ENCODE results near the gene OR4C12. TPM values are rescaled to one million over a fixed set of nuclear protein-coding genes. Genes with fewer than 3 reads are reported as not detected.
"Not testable (repeated sequence)": the region's sequence is repeated elsewhere in the genome, so short reads cannot be mapped to it uniquely, and the experiment has no call there.

Gene OR4C12
- polyA plus RNA-seq (2012; ENCODE audit: insufficient read depth, insufficient read length, low read depth), result not detected

- not testable (repeated sequence) for H3K27me3 ChIP-seq; H3K9me3 ChIP-seq; H3K4me3 ChIP-seq (ENCODE audit: low read depth, low read length); H3K4me1 ChIP-seq; DNase-seq; H3K36me3 ChIP-seq
Measured at GRCh38 chr11:49982435-49982834, at the start of gene OR4C12. OR4C12 (minus strand) TSS chr11:49982535; CDS start chr11:49982501, 34 bp downstream.

- Histone ChIP-seq H3K36me3 (no peaks in the 10 kb centered on the region), H3K4me1 (no peaks in the 10 kb centered on the region), H3K4me3 (ENCODE audit: low read depth, low read length) (no peak overlapping the region), H3K9me3 (no peaks in the 10 kb centered on the region), H3K27me3 (no peaks in the 10 kb centered on the region)
- TF ChIP-seq, protein P1, sequence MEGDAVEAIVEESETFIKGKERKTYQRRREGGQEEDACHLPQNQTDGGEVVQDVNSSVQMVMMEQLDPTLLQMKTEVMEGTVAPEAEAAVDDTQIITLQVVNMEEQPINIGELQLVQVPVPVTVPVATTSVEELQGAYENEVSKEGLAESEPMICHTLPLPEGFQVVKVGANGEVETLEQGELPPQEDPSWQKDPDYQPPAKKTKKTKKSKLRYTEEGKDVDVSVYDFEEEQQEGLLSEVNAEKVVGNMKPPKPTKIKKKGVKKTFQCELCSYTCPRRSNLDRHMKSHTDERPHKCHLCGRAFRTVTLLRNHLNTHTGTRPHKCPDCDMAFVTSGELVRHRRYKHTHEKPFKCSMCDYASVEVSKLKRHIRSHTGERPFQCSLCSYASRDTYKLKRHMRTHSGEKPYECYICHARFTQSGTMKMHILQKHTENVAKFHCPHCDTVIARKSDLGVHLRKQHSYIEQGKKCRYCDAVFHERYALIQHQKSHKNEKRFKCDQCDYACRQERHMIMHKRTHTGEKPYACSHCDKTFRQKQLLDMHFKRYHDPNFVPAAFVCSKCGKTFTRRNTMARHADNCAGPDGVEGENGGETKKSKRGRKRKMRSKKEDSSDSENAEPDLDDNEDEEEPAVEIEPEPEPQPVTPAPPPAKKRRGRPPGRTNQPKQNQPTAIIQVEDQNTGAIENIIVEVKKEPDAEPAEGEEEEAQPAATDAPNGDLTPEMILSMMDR (IDR thresholded peaks at IDR 0.05; ENCODE audit: low read depth, low read length), result no peak
- DNase-seq, result no peak
Measured at GRCh38 chr11:50030193-50030592, 47.9 kb upstream of the OR4C12 start.

- H3K9me3 ChIP-seq, result no peaks in the 10 kb centered on the region
- TF ChIP-seq, protein P1 (IDR thresholded peaks at IDR 0.05; ENCODE audit: low read depth, low read length), result peak; percentile 60
- no peaks in the 10 kb centered on the region for H3K36me3 ChIP-seq
- no peak overlapping the region for H3K4me3 ChIP-seq (ENCODE audit: low read depth, low read length)
- peak; percentile 71 for DNase-seq
- H3K4me1 ChIP-seq, result no peaks in the 10 kb centered on the region
- no peaks in the 10 kb centered on the region for H3K27me3 ChIP-seq
Measured at GRCh38 chr11:49995565-49995964, 13.2 kb upstream of the OR4C12 start.

DNA sequence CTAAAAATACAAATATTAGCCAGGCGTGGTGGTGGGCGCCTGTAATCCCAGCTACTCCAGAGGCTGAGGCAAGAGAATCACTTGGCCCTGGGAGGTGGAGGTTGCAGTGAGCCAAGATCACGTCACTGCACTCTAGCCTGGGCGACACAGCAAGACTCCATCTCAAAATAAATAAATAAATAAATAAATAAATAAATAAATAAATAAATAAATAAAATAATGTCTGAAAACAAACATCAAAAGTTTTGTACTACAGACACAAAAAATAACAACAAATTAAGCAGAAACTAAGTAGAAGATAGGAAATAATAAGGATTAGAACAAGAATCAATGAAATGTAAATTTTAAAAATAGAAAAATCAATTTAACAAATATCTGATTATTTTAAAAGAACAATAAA, 8.9 kb downstream of the OR4C12 start:
- DNase-seq; H3K36me3 ChIP-seq; H3K4me1 ChIP-seq; H3K4me3 ChIP-seq (ENCODE audit: low read depth, low read length); H3K9me3 ChIP-seq; H3K27me3 ChIP-seq: not testable (repeated sequence)

DNA sequence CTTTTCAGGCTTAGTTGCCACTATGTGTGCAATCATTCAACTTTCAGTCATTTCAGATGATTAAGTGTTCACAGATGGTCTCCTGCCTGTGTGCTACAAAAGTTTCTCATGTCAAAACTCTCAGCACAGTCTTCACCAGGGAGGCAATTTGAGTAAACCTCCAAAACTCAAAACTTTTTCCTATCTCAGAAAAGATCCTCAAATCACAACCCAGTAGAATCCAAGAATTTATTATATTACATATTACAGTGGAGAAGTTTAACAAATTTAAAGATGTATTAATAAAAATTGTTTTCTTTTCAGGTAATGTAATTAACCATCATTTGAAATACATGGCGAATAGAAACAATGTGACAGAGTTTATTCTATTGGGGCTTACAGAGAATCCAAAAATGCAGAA, 30.2 kb downstream of the OR4C12 start, which contains the start of gene OR4C13:
Gene OR4C13 (plus strand): TSS at position 301 of the 400 bp plus-strand sequence. CDS start 32 bp downstream, at position 333.
- Histone ChIP-seq H3K4me3 (ENCODE audit: low read depth, low read length) (no peak within 1 kb of the TSS), H3K4me1 (no peaks in the 10 kb centered on the region), H3K36me3 (no peaks in the 10 kb centered on the region), H3K9me3 (no peaks in the 10 kb centered on the region), H3K27me3 (no peaks in the 10 kb centered on the region)
- no peak for DNase-seq
- TF ChIP-seq, protein P1 (IDR thresholded peaks at IDR 0.05; ENCODE audit: low read depth, low read length), result no peak

DNA sequence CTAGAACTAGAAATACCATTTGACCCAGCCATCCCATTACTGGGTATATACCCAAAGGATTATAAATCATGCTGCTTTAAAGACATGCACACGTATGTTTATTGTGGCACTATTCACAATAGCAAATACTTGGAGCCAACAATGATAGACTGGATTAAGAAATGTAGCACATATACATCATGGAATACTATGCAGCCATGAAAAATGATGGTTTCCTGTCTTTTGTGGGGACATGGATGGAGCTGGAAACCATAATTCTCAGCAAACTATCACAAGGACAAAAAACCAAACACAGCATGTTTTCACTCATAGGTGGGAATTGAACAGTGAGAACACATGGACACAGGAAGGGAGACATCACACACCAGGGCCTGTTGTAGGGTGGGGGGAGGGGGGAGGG, 33.6 kb downstream of the OR4C12 start:
- H3K9me3 ChIP-seq; H3K4me1 ChIP-seq; DNase-seq; H3K27me3 ChIP-seq; H3K4me3 ChIP-seq (ENCODE audit: low read depth, low read length); H3K36me3 ChIP-seq: not testable (repeated sequence)

Measured in BE2C (cell line).